Sigmoid colon (tissue), 4 donors: ENCODE measurements around the gene DNM2.

Experiments
- EP300 ChIP-seq, 4 donors: sonication (generic); formaldehyde crosslinking; IDR thresholded peaks; one replicate each; pipeline ENCODE4 v1.6.1; 2017; ENCODE audit warnings: antibody characterized with exemption in 4 of 4
- POLR2A ChIP-seq, 2 donors: fragments of 450-650 bp; IDR thresholded peaks; one replicate each; pipeline ENCODE4 v1.6.1; 2016; ENCODE audit warnings: antibody characterized with exemption in 2 of 2, mild to moderate bottlenecking in 2 of 2, moderate library complexity in 2 of 2
- TF ChIP-seq, protein P1 (sequence below), 4 experiments: fragments of 450-650 bp in 3 of 4; fragments of 200-600 bp in 1 of 4; IDR thresholded peaks; one replicate each; pipeline ENCODE4 v1.5.1; 2016 to 2019; ENCODE audit warnings: antibody characterized with exemption in 4 of 4, mild to moderate bottlenecking in 3 of 4, moderate library complexity in 2 of 4

GRCh38 chr19:10864538-10864899 is 146.6 kb downstream of the DNM2 start:
- TF ChIP-seq, protein P1, sequence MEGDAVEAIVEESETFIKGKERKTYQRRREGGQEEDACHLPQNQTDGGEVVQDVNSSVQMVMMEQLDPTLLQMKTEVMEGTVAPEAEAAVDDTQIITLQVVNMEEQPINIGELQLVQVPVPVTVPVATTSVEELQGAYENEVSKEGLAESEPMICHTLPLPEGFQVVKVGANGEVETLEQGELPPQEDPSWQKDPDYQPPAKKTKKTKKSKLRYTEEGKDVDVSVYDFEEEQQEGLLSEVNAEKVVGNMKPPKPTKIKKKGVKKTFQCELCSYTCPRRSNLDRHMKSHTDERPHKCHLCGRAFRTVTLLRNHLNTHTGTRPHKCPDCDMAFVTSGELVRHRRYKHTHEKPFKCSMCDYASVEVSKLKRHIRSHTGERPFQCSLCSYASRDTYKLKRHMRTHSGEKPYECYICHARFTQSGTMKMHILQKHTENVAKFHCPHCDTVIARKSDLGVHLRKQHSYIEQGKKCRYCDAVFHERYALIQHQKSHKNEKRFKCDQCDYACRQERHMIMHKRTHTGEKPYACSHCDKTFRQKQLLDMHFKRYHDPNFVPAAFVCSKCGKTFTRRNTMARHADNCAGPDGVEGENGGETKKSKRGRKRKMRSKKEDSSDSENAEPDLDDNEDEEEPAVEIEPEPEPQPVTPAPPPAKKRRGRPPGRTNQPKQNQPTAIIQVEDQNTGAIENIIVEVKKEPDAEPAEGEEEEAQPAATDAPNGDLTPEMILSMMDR (IDR thresholded peaks at IDR 0.05): peak; percentile 71 to 86 (median 82)
- TF ChIP-seq EP300 (IDR thresholded peaks at IDR 0.05): no peak
- TF ChIP-seq POLR2A (IDR thresholded peaks at IDR 0.05): no peak
